DMS 273 (cell line): ENCODE results near the gene RPS8.
"Not testable (repeated sequence)": the region's sequence is repeated elsewhere in the genome, so short reads cannot be mapped to it uniquely, and the experiment has no call there.

ENCODE experiments used
- DNase-seq: peaks from one replicate; lab custom pipeline; 2025; ENCODE audit not compliant: unreplicated experiment; lab: John Stamatoyannopoulos, UW

Gene RPS8

GRCh38 chr1:44775078-44775929 is at the start of gene RPS8:
TSS of gene RPS8 (plus strand) at chr1:44775540. CDS start at chr1:44775597, 57 bp downstream.
- DNase-seq = peak; percentile 98

GRCh38 chr1:44730741-44731512 is 44.4 kb upstream of the RPS8 start, which contains the start of gene RNU5D-1:
TSS of gene RNU5D-1 (minus strand) at chr1:44731170.
- DNase-seq = peak; percentile 98

GRCh38 chr1:44733365-44733764 is 42.0 kb upstream of the RPS8 start:
- peak; percentile 48 for DNase-seq

GRCh38 chr1:44733784-44734183 is 41.6 kb upstream of the RPS8 start:
- DNase-seq = no peak

GRCh38 chr1:44735992-44736391 is 39.3 kb upstream of the RPS8 start:
- no peak for DNase-seq

- not testable (repeated sequence) for DNase-seq
Measured at GRCh38 chr1:44738953-44739306, 36.4 kb upstream of the RPS8 start.

- DNase-seq = peak; percentile 99
Measured at GRCh38 chr1:44739307-44740178, 35.8 kb upstream of the RPS8 start, which contains the start of gene KIF2C. TSS of gene KIF2C (plus strand) at chr1:44739837. CDS start at chr1:44739933, 96 bp downstream.

- no peak for DNase-seq
Measured at GRCh38 chr1:44740179-44740617, 35.1 kb upstream of the RPS8 start.

- DNase-seq = no peak
Measured at GRCh38 chr1:44743211-44743610, 32.1 kb upstream of the RPS8 start.

GRCh38 chr1:44747878-44748277 is 27.5 kb upstream of the RPS8 start:
- DNase-seq = no peak

GRCh38 chr1:44757420-44757819 is 17.9 kb upstream of the RPS8 start:
- no peak for DNase-seq

GRCh38 chr1:44759077-44759476 is 16.3 kb upstream of the RPS8 start:
- DNase-seq = no peak

- no peak for DNase-seq
Measured at GRCh38 chr1:44760876-44761275, 14.5 kb upstream of the RPS8 start.

- DNase-seq = not testable (repeated sequence)
Measured at GRCh38 chr1:44766421-44766820, 8.9 kb upstream of the RPS8 start.

- DNase-seq = peak; percentile 55
Measured at GRCh38 chr1:44775930-44776729, 790 bp downstream of the RPS8 start.

- DNase-seq = no peak
Measured at GRCh38 chr1:44776730-44777068, 1.4 kb downstream of the RPS8 start.

GRCh38 chr1:44777547-44777946 is 2.2 kb downstream of the RPS8 start:
- no peak for DNase-seq

- DNase-seq = no peak
Measured at GRCh38 chr1:44777969-44778635, 2.8 kb downstream of the RPS8 start.

GRCh38 chr1:44778705-44779576 is 3.6 kb downstream of the RPS8 start:
- DNase-seq = no peak
